A549 treated with CORT108297 at 1 μM for 4 hours (cell line): Measurements from ENCODE around the gene CDC7. TPM values are rescaled to one million over a fixed set of nuclear protein-coding genes. Genes with fewer than 3 reads are reported as not detected.

Experiments
- total RNA-seq: library from RNA; stranded (reverse); fragments of 200-300 nt; extraction: Qiagen RNA extraction; gene quantifications from 5 replicates; pipeline ENCODE4 v1.2.3, GENCODE V29; 2022

The CDC7 gene
- total RNA-seq, result 5.0 to 6.9 TPM (median 5.6 TPM) in 5 replicates

DNA sequence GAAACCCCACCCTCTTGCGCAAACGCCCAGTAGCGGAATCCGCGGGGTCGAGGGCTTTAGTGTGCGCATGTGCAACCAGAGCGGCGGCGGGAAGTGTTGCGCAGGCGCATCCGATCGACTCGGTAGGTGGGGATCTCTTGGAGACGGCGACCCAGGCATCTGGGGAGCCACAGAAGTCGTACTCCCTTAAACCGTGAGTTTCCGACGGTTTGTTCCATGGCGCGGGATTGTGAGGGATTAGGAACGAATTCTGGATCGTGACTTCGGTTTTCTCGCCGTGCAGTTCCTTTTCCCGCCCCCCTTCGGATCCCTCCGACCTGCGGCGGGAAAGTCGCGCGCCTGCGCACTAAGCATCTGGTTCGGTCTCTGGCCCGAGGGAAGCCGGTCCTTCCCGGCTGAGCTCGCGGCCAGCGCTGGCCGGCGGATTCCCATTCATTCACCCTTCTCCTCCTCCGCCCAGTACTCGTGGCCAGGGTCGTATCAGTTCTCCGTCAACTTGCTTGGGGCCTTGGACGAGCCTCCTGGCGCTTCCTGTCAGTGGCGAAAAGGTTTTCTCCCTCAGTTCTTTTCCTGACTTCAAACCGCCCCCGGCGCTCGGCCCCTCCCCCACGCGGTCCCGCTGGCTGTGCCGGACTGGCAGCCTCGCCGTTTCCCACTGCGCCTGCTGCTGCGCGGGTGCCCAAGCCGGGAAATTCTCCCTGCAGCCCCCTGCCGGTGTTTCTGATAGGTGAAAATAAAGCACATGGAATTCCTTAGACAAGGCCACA lies at the start of gene CDC7:
Gene CDC7 (plus strand): TSS at position 96 of the 767 bp plus-strand sequence. CDS start 866 bp downstream, outside the sequence.

Other genes starting within 250 kb of the CDC7 start
- 0.02 to 0.09 TPM (median 0.05 TPM) in 3 of 5 replicates, not detected in the others for gene HFM1, start 96.0 kb upstream of the CDC7 start, total RNA-seq